ENCODE results near the gene XCL2.

The XCL2 gene

DNA sequence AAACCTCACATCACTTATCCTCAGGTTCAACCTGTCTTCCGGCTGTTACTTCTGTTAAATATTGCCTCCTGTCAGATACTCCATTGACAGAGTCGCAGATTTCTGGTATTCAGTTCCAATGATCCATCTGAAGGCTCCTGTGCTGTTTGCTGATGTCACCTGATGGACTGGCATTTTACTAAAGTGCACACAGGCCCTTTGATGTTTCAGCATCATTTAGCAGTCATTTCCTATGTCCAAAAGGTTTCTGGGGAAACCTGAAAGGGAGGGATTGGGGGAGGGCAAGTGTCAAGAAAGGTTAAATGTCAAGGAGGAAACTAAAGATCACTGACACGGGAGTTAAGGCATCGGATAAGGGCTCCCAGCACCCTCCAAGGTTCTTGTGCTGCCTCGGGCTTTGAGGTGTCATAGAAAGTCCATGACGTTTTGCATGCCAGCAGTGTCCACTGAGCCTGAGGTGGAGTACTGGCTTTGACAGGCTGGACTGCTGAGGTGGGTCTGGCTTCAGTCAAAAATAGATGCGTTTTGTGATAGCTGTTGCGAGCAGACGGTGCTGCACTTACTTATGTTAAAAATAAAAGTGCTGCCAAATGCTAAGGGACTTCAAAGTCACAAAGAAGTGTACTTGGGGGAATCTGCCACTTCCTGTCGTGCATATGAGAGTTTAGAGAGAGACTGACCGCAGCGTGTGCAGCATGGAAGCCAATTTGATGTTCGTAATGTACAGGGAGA, 30.8 kb downstream of the XCL2 start:
- peak; percentile 81 for DNase-seq

DNA sequence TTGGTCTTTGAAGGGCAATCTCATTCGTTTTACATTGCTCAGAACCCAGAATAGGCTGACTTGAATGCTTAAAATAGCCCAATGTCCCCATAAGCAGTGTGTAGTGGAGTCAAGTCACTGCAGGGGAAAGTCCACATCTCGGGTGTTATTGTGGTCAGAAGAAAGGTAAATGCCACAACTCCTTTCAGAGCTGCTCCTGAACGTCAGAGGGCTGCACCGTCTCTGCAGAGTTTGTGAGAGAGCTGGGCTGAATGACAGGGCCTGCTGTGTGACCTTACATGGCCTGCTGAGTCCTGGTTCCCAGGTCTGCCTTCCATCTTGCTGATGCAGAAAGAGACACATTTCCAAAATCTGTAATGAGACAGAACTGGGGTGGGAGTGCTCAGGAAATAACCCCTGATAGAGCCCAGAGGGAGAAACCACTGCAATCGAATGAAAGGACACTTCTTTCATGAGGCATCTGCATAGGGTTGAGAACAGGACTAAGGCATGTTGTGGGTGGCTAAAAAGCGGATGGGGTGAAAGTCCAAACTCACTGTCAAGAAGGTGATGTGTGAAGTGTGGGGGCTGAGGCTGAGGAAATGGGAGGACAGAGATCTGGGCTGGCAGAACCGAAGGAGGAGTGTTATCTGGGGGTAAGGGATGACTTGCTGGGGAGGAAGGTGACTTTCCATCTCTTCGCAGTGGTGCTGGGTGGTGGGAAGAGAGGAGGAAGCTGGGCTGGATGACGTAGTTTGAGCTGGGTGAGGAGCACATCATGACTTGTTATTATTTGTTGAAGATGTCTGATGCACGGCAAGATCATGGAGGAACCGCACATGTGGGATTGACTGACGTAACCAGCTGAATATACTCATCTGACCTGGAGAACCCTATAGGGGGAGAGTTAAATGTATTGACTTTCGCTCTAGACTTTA, 33.7 kb downstream of the XCL2 start:
- no peak for DNase-seq

DNA sequence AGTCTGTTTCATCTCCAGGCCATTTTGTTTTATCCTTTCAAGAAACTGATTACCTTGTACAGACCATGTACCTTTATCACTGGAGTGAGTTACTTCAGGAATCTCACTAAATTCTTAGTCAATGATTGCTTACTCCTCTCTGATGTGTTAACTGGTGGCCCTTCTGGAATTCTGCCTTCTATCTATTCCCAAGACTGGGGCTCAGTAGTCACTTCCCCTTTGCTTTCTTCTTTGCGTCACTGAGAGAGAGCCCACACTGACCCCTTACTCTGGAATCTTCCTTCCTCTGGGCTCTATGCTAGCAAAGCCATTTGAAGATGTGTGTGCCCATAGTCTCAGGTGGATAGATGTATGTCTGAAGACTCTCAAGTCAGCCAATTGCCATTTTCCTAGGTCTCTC, 34.6 kb downstream of the XCL2 start:
- no peak for DNase-seq

DNA sequence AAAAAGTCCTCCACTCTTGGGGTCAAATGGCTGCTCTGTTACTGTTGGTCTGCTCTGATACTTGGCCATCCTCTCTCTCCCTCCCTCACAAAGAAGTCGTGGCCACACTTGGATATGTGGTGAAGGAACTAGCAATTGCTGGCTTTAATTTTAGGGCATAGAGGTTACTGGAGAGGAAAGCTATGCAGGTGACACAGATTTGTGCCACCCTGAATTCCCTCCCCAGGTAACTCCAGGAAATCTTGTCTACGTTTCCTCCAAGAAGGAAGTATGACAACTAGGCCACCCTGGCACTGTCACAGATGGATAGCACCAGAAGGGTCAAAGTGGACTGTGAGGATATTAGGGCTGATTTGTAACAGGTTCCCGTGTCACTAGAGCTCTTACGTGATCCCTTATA, 36.0 kb downstream of the XCL2 start:
- DNase-seq = no peak

DNA sequence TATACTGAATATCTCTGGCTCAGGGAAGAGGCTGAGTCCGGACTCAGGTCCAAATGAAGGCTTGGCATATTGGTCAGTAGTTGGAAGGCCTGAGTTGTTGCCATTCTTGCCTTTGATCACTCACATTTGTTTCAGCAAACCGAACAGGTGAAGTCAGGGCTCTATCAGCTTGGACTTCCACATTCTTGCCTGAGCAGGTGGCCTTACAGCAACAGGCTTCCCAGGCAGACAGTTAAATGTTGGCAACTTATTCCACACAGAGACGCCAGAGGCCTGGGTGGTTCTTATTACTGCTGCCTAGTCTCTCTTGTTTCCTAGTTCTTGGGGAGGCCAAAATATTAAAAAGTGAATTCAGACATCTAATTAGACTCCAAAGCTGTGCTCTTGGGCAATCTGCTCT, 36.6 kb downstream of the XCL2 start:
- DNase-seq = no peak

DNA sequence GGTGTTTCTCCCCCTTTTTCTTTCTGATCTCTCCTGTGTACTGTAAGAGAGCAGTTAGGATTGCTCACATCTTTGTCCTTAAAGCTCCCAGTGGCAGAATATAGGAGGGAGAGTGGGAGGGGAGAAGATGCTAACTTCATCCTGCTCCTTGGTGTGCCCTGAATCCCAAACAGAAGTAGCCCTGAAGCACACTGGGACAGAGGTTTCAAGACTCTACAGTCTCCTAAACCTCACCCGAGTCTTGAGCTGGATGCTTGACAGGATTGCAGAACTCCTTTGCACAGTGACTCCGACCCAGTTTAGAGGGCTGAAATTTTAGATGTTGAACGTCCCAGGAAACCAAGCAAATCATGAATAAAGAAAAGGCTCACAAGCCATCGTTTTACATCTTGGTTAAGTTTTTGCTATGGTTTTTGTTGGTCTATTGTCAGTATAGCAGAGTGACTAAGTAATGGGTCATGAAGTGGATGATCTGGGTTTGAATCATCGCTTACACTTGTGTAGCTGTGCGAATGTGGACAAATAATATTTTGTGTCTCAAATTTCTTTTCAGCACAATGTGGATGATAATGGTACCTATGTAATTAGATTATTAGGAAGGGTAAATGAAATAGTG, 37.5 kb downstream of the XCL2 start:
- no peak for DNase-seq

DNA sequence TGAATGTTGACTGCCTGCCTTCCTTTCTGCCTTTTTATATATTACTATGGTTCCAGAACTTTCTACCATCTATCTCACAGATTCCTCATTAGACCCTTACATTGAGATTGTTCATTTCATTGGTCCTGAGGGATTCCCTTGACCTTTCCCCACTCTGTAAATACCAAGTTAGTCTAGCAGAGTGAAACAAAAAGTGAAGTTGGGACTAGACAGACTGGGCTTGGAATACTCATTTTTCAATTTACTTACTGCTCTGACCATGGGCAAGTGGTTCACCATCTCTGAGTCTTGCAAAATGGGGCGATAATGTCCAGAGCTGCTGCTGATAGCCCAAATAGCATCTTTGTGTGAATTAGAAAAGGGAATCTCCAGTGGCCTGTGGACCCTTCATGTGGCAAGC, 38.8 kb downstream of the XCL2 start:
- DNase-seq = no peak

DNA sequence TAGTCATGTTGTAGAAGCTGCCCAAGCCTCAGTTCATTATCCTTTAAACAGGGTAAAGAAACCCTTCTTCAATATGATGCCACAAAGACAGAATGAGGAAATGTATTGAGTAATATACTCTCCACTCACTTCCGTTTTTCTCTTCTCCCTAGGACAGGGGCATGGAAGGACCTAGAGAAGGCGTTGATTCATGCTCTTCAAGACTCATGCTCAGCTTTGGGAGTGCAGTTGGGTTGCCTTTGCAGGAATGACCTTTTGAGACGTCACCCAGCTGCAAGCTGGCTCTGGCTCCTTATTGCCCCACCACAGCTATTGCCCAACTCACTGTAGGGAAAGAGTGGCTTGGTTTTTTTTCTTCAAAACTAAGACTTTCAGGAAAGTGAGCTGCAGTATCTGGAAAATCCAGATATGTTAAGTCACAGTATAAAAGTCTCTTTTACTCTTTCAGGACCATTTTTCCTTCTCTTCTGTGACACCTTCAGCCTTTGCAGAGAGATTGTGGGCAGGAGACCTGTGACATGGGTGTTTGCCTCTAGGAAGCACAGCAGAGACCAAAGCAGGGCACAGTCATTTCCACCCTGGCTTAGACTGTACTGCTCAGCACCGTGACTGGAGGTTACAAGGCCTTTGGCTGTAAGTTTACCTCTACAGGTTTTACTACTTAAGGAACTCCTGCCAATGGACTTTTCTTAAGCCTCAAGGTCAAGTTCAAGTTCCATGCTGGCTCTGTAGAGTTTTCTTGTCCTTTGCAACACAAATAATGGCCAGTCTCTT, 39.5 kb downstream of the XCL2 start:
- DNase-seq = no peak

DNA sequence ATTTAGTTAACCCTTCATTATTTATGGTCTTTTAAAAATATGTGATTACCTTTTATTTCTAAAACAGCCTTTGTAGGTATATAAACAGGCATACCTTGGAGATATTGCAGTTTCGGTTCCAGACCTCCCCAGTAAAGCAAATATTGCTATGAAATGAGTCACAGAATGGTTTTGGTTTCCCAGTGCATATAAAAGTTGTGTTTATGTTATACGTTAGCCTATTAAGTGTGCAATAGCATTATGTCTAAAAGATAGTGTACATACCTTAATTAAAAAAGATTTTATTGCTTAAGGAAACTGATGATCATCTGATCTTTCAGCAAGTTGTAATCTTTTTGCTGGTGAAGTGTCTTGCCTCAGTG, 44.1 kb downstream of the XCL2 start:
- no peak for DNase-seq

DNA sequence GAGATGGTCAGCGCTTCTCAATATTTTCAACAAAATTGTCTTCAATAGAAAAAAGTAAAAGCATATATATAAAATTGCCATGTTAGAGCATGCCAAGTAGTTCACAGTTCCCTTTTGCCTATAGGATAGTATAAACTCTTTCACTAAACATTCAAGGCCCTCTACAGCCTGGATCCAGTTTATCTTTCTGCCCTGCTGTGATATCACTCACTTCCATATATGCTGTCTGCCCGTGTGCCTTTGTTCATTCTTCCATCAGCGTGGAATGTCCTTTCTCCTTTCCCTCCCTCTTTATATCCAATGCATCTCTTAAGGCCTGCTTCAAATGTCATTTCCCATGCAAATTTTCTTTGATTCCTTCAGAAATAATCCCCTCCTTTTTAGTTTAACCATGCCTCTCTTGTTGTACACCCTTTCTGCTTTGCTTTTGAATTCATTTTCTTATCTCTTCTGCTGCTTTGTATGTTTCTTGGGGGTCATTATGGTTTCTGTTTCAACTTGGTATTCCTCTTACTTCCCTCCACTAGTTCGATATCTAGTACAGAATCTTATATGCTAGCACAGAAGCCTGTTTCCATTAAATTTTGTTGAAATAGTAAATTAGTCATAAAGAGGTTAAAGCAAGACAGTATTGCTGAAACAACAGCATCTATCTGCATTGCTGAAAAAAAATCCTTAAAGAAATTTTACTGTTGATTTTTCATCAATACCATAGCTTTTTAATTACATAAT, 44.7 kb downstream of the XCL2 start:
- no peak for DNase-seq

DNA sequence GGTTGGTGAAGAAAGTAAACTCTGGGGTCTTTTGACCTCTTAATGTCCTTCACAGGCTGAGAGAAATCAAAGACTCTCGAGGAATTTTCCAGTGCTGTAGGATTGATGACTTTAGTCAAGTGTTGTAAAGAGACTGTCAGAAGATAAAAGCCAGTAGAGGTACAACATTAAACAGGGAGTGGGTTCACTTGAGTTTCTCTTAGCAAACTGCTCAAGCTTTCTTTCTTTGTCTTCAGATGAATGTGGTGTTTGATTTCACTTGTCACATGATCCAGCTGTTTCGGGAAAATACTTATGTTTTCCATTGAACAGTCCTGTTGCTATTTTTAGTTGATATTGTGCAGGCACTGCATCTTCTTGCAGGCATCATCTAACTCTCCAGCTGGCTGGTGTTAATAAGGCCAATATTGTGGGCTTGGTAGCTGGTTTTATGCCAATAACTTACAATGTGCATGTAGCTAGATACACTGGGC, 45.6 kb downstream of the XCL2 start:
- no peak for DNase-seq

DNA sequence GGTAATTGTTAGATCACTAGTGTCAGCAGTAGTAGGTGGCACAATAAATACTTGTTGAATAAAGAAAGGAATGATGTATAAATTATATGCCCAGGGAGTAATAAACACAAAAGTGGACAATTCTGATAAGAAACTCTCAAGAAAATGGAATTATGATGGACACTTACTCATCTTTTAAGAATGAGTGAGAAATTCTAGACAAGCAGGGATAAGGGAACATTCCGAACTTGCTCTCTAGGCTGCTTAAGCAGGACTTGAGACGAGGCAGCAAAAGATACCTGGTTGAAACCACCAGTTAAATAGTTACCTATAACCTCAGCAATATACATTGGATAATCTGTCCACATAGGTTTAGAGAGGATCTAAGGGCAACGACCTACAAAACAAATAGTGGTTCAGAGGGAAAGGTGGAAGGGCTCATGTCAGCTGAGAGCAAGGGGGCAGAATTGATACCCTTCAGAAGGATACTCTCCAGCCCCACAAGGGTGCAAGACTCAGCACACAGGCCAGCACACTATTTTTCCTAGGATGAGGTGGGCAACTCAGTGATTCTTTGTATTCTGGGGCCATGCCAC, 46.3 kb downstream of the XCL2 start:
- DNase-seq = no peak

DNA sequence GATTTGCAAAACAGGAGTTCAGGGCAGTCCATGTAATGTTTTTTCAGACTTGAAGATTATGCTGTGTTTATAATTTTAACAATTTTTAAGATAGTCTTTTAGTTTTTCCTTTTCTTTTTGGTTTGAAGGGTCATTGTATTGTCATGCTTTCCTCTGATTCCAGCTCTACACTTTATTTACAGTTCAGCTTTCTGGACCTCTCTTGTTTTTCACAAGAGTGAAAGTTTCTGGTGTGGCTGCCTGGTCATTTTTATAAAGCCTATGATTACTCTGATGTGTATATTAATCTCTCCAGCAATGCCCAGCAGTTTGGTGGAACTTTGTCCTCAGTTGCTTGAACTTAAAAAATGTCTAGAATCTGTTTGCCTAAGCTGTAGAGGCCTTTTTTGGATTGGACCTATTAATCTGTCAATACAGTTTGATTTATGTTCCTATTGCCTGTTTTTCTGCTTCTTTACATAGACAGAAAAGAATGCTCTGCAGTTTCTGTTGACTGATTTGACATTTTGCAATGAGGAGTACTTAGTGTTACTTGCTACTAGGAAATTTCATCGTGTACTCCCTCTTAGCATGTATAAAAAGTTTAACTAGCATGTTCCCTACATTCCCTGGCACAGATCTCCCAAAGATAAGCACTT, 52.2 kb downstream of the XCL2 start:
- no peak for DNase-seq

Data from islet precursor cell (in vitro differentiated cells).